GM12878 (cell line): ENCODE measurements around the gene TTLL13. TPM values are rescaled to one million over a fixed set of nuclear protein-coding genes. Genes with fewer than 3 reads are reported as not detected.

Experiments
- ATAC-seq: fragments of 200-7000 bp; cut with Tn5 transposase; 3 replicates; pipeline ENCODE4 v1.9.1; 2020; ENCODE audit warnings: mild to moderate bottlenecking, moderate library complexity
- BruUV-seq: library from RNA; stranded (reverse); fragments of 400-500 nt; replicated peaks from 2 replicates; lab custom pipeline; 2021; lab: Mats Ljungman, UMichigan
- CTCF ChIA-PET: fragments of 300-600 bp; sonication (Branson Sonifier 250); formaldehyde crosslinking; extraction: SDS; loops from one replicate; lab custom pipeline; 2021; ENCODE audit warnings: inconsistent platforms; lab: Yijun Ruan, JAX
- POLR2A ChIA-PET: fragments of 350-600 bp; formaldehyde crosslinking; extraction: SDS; loops from one replicate; lab custom pipeline; 2021; ENCODE audit warnings: inconsistent platforms; lab: Charles Lee
- RAD21 ChIA-PET: fragments of 300-600 bp; sonication (Branson Sonifier 250); formaldehyde crosslinking; loops from one replicate; lab custom pipeline; 2023; ENCODE audit warnings: antibody characterized with exemption; ENCODE audit not compliant: unreplicated experiment; lab: Charles Lee
- SMC1A ChIA-PET: fragments of 300-600 bp; sonication (Branson Sonifier 250); formaldehyde crosslinking; loops from one replicate; lab custom pipeline; 2023; ENCODE audit not compliant: unreplicated experiment, uncharacterized antibody; lab: Charles Lee
- DNase-seq: peaks from one replicate; pipeline ENCODE4 v3.0.0-alpha.2; 2011; ENCODE audit warnings: low read depth, low spot score
- FAIRE-seq: peaks from 3 replicates; lab custom pipeline; 2011; peaks lifted over from hg19 to GRCh38; lab: Jason Lieb, UNC
- H2AFZ ChIP-seq: 2 replicates; pipeline ENCODE4 v1.6.0; 2011; ENCODE audit warnings: low read depth, low read length, control low read depth; ENCODE audit not compliant: control insufficient read depth
- H3K27ac ChIP-seq: 2 replicates; pipeline ENCODE4 v1.5.1; 2011; ENCODE audit warnings: control low read depth; ENCODE audit not compliant: control insufficient read depth, insufficient read depth
- H3K27me3 ChIP-seq, 2 experiments: replicated peaks in 1 of 2; 2 replicates each; pipeline versions ENCODE4 v1.6.0 to v1.6.1; 2011; ENCODE audit warnings: low read length in 1 of 2; ENCODE audit not compliant: control insufficient read depth in 2 of 2, insufficient read depth in 2 of 2
- H3K36me3 ChIP-seq, 2 experiments: 2 replicates each; pipeline ENCODE4 v1.5.1; 2011; ENCODE audit warnings: low read length in 1 of 2; ENCODE audit not compliant: control insufficient read depth in 2 of 2, insufficient read depth in 2 of 2
- H3K4me1 ChIP-seq: 2 replicates; pipeline ENCODE4 v1.6.1; 2011; ENCODE audit warnings: mild to moderate bottlenecking, low read length, moderate library complexity, mixed read lengths; ENCODE audit not compliant: control insufficient read depth, insufficient read depth
- H3K4me2 ChIP-seq: 2 replicates; pipeline ENCODE4 v1.6.0; 2011; ENCODE audit warnings: control low read depth; ENCODE audit not compliant: control insufficient read depth, insufficient read depth
- H3K4me3 ChIP-seq: fragments of 200-600 bp; sonication (generic); 2 replicates; pipeline ENCODE4 v1.5.1; 2016
- H3K79me2 ChIP-seq: 2 replicates; pipeline ENCODE4 v1.6.0; 2011; ENCODE audit warnings: low read length; ENCODE audit not compliant: control insufficient read depth, insufficient read depth
- H3K9ac ChIP-seq: 2 replicates; pipeline ENCODE4 v1.8.0; 2011; ENCODE audit warnings: low read length, control low read depth, mixed read lengths; ENCODE audit not compliant: control insufficient read depth, insufficient read depth
- H3K9me3 ChIP-seq: replicated peaks from 3 replicates; pipeline ENCODE4 v1.5.1; 2011; ENCODE audit warnings: mild to moderate bottlenecking, low read length; ENCODE audit not compliant: control insufficient read depth, insufficient read depth
- H4K20me1 ChIP-seq: 2 replicates; pipeline ENCODE4 v1.6.0; 2011; ENCODE audit not compliant: control insufficient read depth, insufficient read depth
- ATF3 ChIP-seq: IDR thresholded peaks from 2 replicates; pipeline ENCODE4 v1.6.1; 2011; ENCODE audit warnings: low read depth, mild to moderate bottlenecking, low read length, moderate library complexity, borderline replicate concordance; ENCODE audit errors: extremely low read depth
- EGR1 ChIP-seq, 2 experiments: IDR thresholded peaks; 1 replicate in 1 of 2; 2 replicates in 1 of 2; pipeline ENCODE4 v1.6.1; 2011 to 2012; ENCODE audit warnings: low read depth in 2 of 2, low read length in 2 of 2, borderline replicate concordance in 1 of 2, mild to moderate bottlenecking in 1 of 2, moderate library complexity in 1 of 2
- NRF1 ChIP-seq: conservative IDR thresholded peaks from 2 replicates; pipeline ENCODE4 v1.6.1; 2011; ENCODE audit warnings: mild to moderate bottlenecking, low read depth, low read length, improper control_type of control experiment
- POLR2A ChIP-seq: IDR thresholded peaks from 2 replicates; pipeline ENCODE4 v1.6.1; 2011; ENCODE audit warnings: low read depth, mild to moderate bottlenecking, low read length
- POLR2AphosphoS2 ChIP-seq: IDR thresholded peaks from 2 replicates; pipeline ENCODE4 v1.6.1; 2011; ENCODE audit warnings: low read depth, mild to moderate bottlenecking, low read length, improper control_type of control experiment, moderate library complexity
- RB1 ChIP-seq: fragments of 450-650 bp; formaldehyde crosslinking; IDR thresholded peaks from 2 replicates; pipeline ENCODE4 v1.6.1; 2017; ENCODE audit warnings: mild to moderate bottlenecking, borderline replicate concordance
- ZNF384 ChIP-seq: IDR thresholded peaks from 2 replicates; pipeline ENCODE4 v1.6.1; 2012; ENCODE audit warnings: low read depth, mild to moderate bottlenecking, low read length, improper control_type of control experiment, borderline replicate concordance
- WGBS: methylation state at CpG from one replicate; pipeline ENCODE4 v1.1.6; 2016; ENCODE audit warnings: low lambda C conversion rate; ENCODE audit not compliant: insufficient replicate concordance, insufficient coverage; ENCODE audit errors: missing lambda C conversion rate; 5-methylcytosine and 5-hydroxymethylcytosine counted together
- in situ Hi-C: fragments of 300-500 bp; cut with MboI; formaldehyde crosslinking; loops from 9 replicates; pipeline ENCODE4 v1.14.3; 2018; ENCODE audit warnings: mixed read lengths
- intact Hi-C: fragments of 100-400 bp; cut with micrococcal nuclease; formaldehyde crosslinking; loops from one replicate; pipeline ENCODE4 v1.14.2; 2022; ENCODE audit not compliant: unreplicated experiment
- polyA plus RNA-seq, 11 experiments: library from polyadenylated mRNA; depleted of rRNA in 4 of 11; unstranded in 6 of 11; stranded (reverse) in 5 of 11; fragments of >200 nt; fragmentation: Nextera tagmentation in 4 of 11; fragmentation: Illumina TruSeq in 1 of 11; extraction: Ambion mirVana in 4 of 11; extraction: Trizol in 1 of 11; gene quantifications; 1 replicate in 1 of 11; 2 replicates in 10 of 11; pipeline versions ENCODE4 v1.2.1 to v1.2.3, GENCODE V29; 2011 to 2016; ENCODE audit warnings: inconsistent platforms in 2 of 11, missing spikeins in 2 of 11, low read depth in 1 of 11
- total RNA-seq, 4 experiments: library from RNA; depleted of rRNA in 3 of 4; stranded (reverse); fragments of >200 nt in 3 of 4; fragmentation: Illumina TruSeq in 1 of 4; extraction: Trizol in 1 of 4; gene quantifications; 2 replicates each; pipeline versions ENCODE4 v1.2.1 to v1.2.3, GENCODE V29; 2013 to 2021
- TF ChIP-seq, protein P1 (sequence below): fragments of 450-650 bp; formaldehyde crosslinking; IDR thresholded peaks from 2 replicates; pipeline ENCODE4 v1.5.0; 2022; ENCODE audit warnings: mild to moderate bottlenecking, missing genetic modification characterization

The TTLL13 gene
- total and polyA plus RNA-seq, 10 of the 15 experiments (the other 5 are each of a cell fraction or from before 2014, with no cell fraction given) = 0.03 to 0.32 (median 0.13) TPM; not detected in 1

GRCh38 chr15:90230071-90230494 is 19.3 kb upstream of the TTLL13 start:
- TF ChIP-seq RB1 (no peak), POLR2A (peak; percentile 31; the same call in 1 of the 2 replicates)
- SMC1A ChIA-PET = interaction anchor here (0.7 to 4.5 kb wide), 8 partner anchors 8 to 125 kb away, joined by 3 to 24 read pairs (median 12); no protein-coding TSS in a partner anchor
- BruUV-seq = no TSS peak
- POLR2A ChIA-PET = interaction anchor here (0.8 to 4.9 kb wide), 3 partner anchors 28 to 68 kb away, joined by 3 to 31 read pairs (median 5); partner anchors contain the start of gene SEMA4B
- H3K36me3 ChIP-seq = peaks cover 16 to 19% of the 10 kb centered on the region in 2 experiments; a peak in 3 of 4 replicates
- H3K27me3 ChIP-seq = no peaks in the 10 kb centered on the region
- H2AFZ ChIP-seq = no peak overlapping the region
- no peak overlapping the region for H3K9ac ChIP-seq
- H3K27ac ChIP-seq = no peak overlapping the region
- ATAC-seq (no peak), DNase-seq (no peak), FAIRE-seq (no peak)
- in situ Hi-C loops (no loop called here), intact Hi-C loops (loop anchor here (5.0 kb wide), 5 partner anchors 38 to 432 kb away; partner anchors contain the start of gene AP3S2)
- peaks cover 28% of the 10 kb centered on the region for H3K4me1 ChIP-seq
- H3K4me3 ChIP-seq = no peak overlapping the region
- whole genome bisulfite sequencing = 99% methylated on average over 12 of the region's 12 CpGs
- RAD21 ChIA-PET = interaction anchor here (2.1 kb wide), 1 partner anchor 9 kb away, joined by 5 read pairs; no protein-coding TSS in a partner anchor
- H4K20me1 ChIP-seq = no peaks in the 10 kb centered on the region
- H3K4me2 ChIP-seq = peak overlapping the region; percentile 38; the same call in 1 of the 2 replicates
- CTCF ChIA-PET = interaction anchor here (1.0 to 4.8 kb wide), 5 partner anchors 8 to 87 kb away, joined by 3 to 38 read pairs (median 5); no protein-coding TSS in a partner anchor
- H3K9me3 ChIP-seq = no peaks in the 10 kb centered on the region
- peaks cover 19% of the 10 kb centered on the region for H3K79me2 ChIP-seq

DNA sequence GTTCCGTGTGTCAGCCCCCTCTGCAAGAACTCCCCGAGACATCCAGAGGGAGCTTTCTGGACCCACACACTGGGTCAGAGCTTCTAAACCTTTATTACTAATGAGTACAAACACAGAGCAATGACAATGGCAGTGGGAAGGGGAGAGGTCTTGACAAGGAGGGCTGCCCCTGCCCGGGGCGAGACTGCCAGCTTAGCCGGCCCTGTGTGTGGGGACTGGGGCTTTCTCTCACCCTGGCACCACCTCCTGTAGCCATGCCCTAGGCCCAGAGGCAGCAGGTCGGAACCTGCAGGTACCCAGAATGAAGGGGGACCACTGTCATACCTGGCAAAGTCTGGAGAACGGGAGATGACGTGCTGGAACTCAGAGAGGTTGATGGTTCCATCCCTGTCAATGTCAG is 18.7 kb upstream of the TTLL13 start:
- RAD21 ChIA-PET = interaction anchor here (1.0 to 2.6 kb wide), 5 partner anchors 10 to 81 kb away, joined by 3 to 22 read pairs (median 5); no protein-coding TSS in a partner anchor
- intact Hi-C loops (loop anchor here (5.0 kb wide), 5 partner anchors 38 to 432 kb away; partner anchors contain the start of gene AP3S2), in situ Hi-C loops (no loop called here)
- Histone ChIP-seq H4K20me1 (no peaks in the 10 kb centered on the region), H3K79me2 (peaks cover 19% of the 10 kb centered on the region), H3K9ac (peak overlapping the region; percentile 85; the same call in 1 of the 2 replicates), H3K9me3 (no peaks in the 10 kb centered on the region), H3K36me3 (peaks cover 15 to 16% of the 10 kb centered on the region in 2 experiments; a peak in 3 of 4 replicates), H3K27me3 (no peaks in the 10 kb centered on the region), H3K4me1 (peaks cover 28% of the 10 kb centered on the region), H3K27ac (peak overlapping the region; percentile 66), H2AFZ (no peak overlapping the region), H3K4me3 (peak overlapping the region; percentile 42; the same call in 1 of the 2 replicates), H3K4me2 (peak overlapping the region; percentile 88)
- no peak for ATAC-seq
- BruUV-seq = no TSS peak
- DNase-seq = no peak
- 78% methylated on average over 8 of the region's 8 CpGs for WGBS
- TF ChIP-seq EGR1 (IDR thresholded peaks at IDR 0.05; ENCODE audit: borderline replicate concordance in 1 of 2, low read depth in 2 of 2, low read length in 2 of 2) (no peak), NRF1 (no peak), ATF3 (no peak), POLR2AphosphoS2 (no peak), ZNF384 (no peak)
- TF ChIP-seq, protein P1, sequence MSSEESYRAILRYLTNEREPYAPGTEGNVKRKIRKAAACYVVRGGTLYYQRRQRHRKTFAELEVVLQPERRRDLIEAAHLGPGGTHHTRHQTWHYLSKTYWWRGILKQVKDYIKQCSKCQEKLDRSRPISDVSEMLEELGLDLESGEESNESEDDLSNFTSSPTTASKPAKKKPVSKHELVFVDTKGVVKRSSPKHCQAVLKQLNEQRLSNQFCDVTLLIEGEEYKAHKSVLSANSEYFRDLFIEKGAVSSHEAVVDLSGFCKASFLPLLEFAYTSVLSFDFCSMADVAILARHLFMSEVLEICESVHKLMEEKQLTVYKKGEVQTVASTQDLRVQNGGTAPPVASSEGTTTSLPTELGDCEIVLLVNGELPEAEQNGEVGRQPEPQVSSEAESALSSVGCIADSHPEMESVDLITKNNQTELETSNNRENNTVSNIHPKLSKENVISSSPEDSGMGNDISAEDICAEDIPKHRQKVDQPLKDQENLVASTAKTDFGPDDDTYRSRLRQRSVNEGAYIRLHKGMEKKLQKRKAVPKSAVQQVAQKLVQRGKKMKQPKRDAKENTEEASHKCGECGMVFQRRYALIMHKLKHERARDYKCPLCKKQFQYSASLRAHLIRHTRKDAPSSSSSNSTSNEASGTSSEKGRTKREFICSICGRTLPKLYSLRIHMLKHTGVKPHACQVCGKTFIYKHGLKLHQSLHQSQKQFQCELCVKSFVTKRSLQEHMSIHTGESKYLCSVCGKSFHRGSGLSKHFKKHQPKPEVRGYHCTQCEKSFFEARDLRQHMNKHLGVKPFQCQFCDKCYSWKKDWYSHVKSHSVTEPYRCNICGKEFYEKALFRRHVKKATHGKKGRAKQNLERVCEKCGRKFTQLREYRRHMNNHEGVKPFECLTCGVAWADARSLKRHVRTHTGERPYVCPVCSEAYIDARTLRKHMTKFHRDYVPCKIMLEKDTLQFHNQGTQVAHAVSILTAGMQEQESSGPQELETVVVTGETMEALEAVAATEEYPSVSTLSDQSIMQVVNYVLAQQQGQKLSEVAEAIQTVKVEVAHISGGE (CRISPR knock-in tag) = no peak
- FAIRE-seq = no peak
- CTCF ChIA-PET = interaction anchor here (1.0 to 4.8 kb wide), 9 partner anchors 9 to 131 kb away, joined by 3 to 38 read pairs (median 5); partner anchors contain the start of gene SEMA4B
- SMC1A ChIA-PET = interaction anchor here (0.7 to 4.5 kb wide), 13 partner anchors 9 to 124 kb away, joined by 3 to 70 read pairs (median 5); no protein-coding TSS in a partner anchor
- POLR2A ChIA-PET = interaction anchor here (0.6 to 4.9 kb wide), 7 partner anchors 24 to 230 kb away, joined by 3 to 31 read pairs (median 5); partner anchors contain the start of gene SEMA4B
